DOHH2 (cell line): ENCODE results near the gene FAM234B.

ENCODE experiments used
- CTCF ChIP-seq: fragments of 200-600 bp; sonication (generic); IDR thresholded peaks from one replicate; pipeline ENCODE4 v1.5.1; 2014; ENCODE audit warnings: antibody characterized with exemption, mild to moderate bottlenecking, low read depth, low read length; ENCODE audit not compliant: poor library complexity, severe bottlenecking
- EZH2phosphoT487 ChIP-seq: fragments of 200-600 bp; sonication (generic); IDR thresholded peaks from 2 replicates; pipeline ENCODE4 v1.6.1; 2017; ENCODE audit warnings: borderline replicate concordance, mild to moderate bottlenecking, antibody characterized with exemption, low read length, moderate library complexity, mixed read lengths

GRCh38 chr12:13125996-13126395 is 81.8 kb downstream of the FAM234B start:
- TF ChIP-seq CTCF (no peak), EZH2phosphoT487 (no peak)
